Measurements from ENCODE around the gene DNAH17.

Gene DNAH17

GRCh38 chr17:78411241-78411857 lies 165.8 kb downstream of the DNAH17 start:
- DNase-seq (ENCODE audit: low spot score) = no peak

- no peak for DNase-seq (ENCODE audit: low spot score)
Observed at GRCh38 chr17:78409191-78409928, 167.8 kb downstream of the DNAH17 start.

- no peak for DNase-seq (ENCODE audit: low spot score)
Observed at GRCh38 chr17:78408476-78409050, 168.6 kb downstream of the DNAH17 start.

GRCh38 chr17:78407387-78408000 lies 169.7 kb downstream of the DNAH17 start:
- no peak for DNase-seq (ENCODE audit: low spot score)

GRCh38 chr17:78406920-78407319 lies 170.3 kb downstream of the DNAH17 start:
- DNase-seq (ENCODE audit: low spot score) = no peak

GRCh38 chr17:78406396-78406795 lies 170.8 kb downstream of the DNAH17 start:
- DNase-seq (ENCODE audit: low spot score) = no peak

GRCh38 chr17:78403822-78404221 lies 173.4 kb downstream of the DNAH17 start:
- no peak for DNase-seq (ENCODE audit: low spot score)

DNA sequence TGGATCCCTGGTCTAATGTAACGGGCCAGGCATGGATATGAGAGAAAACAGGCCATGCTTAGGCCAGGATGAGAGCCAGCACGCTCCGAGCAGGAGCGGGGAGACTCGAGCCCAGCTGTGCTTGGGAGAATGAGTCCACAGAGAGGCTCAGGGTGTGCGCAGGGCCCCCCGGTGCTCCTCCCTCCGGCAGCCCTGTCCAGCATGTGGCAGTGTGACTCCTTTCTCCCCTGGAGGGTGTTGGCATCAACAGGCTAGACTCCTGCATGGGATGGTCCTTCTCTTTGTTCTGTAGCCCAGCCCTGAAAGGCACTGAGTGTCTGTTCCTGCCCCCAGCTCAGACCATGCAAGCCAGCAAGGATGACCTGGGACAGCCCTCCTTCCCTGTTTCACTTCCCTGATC lies 175.3 kb downstream of the DNAH17 start:
- no peak for DNase-seq (ENCODE audit: low spot score)

GRCh38 chr17:78401246-78401645 lies 175.9 kb downstream of the DNAH17 start:
- DNase-seq (ENCODE audit: low spot score) = no peak

GRCh38 chr17:78400581-78401240 lies 176.5 kb downstream of the DNAH17 start:
- DNase-seq (ENCODE audit: low spot score) = no peak

DNA sequence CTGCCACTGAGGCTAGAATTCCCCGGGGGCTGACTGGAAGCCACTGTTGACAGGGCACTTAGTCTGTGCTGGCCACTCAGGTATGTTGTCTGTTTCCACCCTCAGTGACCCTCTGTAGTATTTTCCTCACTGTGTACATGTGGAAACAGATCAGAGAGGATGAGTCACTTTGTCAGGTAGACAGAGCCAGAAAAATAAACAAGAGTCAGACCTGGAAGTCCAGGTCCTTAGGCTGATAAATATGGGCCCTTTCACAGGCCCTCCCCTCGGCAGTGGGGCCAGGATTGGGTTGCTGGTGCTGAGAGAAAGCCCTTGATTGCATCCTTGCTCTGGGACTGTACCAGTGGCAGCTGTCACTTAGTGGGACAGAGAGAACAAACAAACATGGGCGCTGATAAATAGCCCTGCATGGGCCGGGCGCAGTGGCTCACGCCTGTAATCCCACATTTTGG lies 177.5 kb downstream of the DNAH17 start:
- DNase-seq (ENCODE audit: low spot score) = no peak

DNA sequence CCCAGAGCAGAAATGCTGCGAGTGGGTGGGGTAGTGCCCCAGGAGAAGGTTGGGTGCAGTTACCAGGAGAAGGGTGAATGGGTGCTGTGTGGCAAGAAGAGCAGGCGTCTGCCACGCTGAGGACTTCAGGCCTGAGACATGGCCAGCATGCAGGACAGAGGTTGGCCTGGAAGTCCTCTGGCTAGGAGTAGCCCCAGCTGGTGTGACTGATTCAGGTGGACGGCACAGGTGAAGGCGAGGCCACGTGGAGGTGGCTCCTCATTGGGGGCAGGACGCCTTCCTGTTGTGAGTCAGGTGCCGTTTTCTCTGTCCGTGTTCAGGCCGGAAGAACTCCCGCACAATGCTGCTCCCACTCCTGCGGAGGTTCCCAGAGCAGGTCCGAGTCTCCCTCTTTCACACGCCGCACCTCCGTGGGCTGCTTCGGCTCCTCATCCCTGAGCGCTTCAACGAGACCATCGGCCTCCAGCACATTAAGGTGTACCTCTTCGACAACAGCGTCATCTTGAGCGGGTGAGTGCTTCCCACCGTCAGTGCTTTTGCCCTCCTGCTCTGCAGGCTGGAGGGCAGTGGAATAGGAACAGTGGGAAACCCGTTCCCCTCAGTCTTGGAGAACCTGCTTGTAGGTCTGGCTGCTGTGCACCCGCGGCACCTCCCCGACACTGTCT lies 178.0 kb downstream of the DNAH17 start:
- DNase-seq (ENCODE audit: low spot score) = no peak

GRCh38 chr17:78398390-78398789 lies 178.8 kb downstream of the DNAH17 start:
- no peak for DNase-seq (ENCODE audit: low spot score)

GRCh38 chr17:78397681-78398101 lies 179.5 kb downstream of the DNAH17 start:
- no peak for DNase-seq (ENCODE audit: low spot score)

- DNase-seq (ENCODE audit: low spot score) = no peak
Observed at GRCh38 chr17:78396441-78397337, 180.5 kb downstream of the DNAH17 start.

DNA sequence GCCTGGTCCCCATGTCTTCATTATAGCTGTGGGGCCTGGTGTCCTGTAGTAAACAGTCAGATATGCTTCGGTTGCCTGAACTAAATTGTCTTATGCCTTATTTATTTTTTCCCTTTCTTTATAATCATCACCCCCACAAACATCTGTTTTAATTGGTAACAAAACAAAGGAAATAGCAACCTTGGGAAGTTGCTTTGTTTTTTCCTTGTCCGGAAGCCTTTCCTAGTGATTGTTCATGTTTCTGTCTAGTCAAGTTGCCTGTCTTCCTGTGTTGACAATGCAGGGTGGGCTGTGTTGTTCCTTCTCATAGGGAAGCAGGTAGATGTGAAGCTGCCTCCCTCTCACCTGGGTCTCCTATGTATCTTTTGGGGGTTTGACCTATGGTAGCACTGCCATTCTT lies 182.0 kb downstream of the DNAH17 start:
- DNase-seq (ENCODE audit: low spot score) = no peak

DNA sequence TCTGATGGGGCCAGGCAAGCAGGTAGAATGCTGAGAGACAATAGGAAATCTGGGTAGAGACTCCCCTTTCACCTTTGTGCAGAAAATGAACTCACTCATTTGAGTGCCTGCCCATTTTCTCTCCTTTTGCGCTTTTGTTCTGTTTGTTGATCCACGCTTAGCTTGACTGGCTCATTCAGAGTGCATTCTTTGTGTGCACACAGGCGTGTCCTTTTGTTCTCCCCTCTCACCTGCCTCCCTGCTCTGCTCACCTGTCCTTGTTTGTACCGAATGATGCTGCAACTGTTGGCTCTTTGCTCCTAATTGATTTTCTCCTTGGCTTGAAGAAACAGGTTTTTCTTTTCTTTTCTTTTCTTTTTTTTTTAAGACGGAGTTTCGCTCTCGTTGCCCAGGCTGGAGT lies 183.0 kb downstream of the DNAH17 start:
- no peak for DNase-seq (ENCODE audit: low spot score)

DNA sequence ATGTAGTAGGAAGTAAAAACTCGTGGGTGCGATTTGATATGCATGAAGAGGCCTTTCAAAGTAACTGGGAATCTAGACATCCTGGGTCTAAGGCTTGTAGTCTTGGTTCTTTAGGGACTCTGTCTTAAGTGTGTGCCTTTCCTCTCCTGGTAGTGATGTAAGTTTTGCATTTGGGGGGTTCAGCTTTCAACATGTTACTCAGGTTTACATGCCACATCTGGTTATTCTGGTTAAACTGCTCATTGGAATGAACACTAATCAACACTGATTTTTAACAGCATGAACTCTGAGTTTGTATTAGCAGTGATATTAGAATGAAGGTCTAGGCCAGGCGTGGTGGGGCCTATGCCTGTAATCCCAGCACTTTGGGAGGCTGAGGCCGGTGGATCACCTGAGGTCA lies 183.6 kb downstream of the DNAH17 start:
- no peak for DNase-seq (ENCODE audit: low spot score)

GRCh38 chr17:78392295-78392694 lies 184.9 kb downstream of the DNAH17 start:
- no peak for DNase-seq (ENCODE audit: low spot score)

- DNase-seq (ENCODE audit: low spot score) = no peak
Observed at GRCh38 chr17:78391843-78392242, 185.4 kb downstream of the DNAH17 start.

- no peak for DNase-seq (ENCODE audit: low spot score)
Observed at GRCh38 chr17:78391051-78391431, 186.2 kb downstream of the DNAH17 start.
